ENCODE results near the gene MFN2. TPM values are rescaled to one million over a fixed set of nuclear protein-coding genes. Genes with fewer than 3 reads are reported as not detected.

MFN2 gene
- total RNA-seq, 4 donors from 2014 or later, result 72.1 to 92.8 (median 75.6) TPM

- in situ Hi-C loops (cut with MboI; ENCODE audit: low pct_ligation_motif_present in 1 of 4, low pct_unique_long_range_greater_than_20kb in 1 of 4, low sequenced_read_pairs in 3 of 4), result no loop called here
- intact Hi-C loops (cut with DNase I; ENCODE audit: low total_unique reads), result no loop called here
Measured at GRCh38 chr1:11997081-11997850, 17.0 kb downstream of the MFN2 start.

GRCh38 chr1:11998636-11999035 lies 18.4 kb downstream of the MFN2 start:
- no peak for DNase-seq
- peaks cover 0 to 88% (median 39%) of the 10 kb centered on the region in 4 donors for H3K36me3 ChIP-seq
- WGBS, 2 donors (ENCODE audit: low coverage in 1 of 2), result 92 to 100% methylated on average over 1 to 5 of the region's 5 CpGs
- no peak overlapping the region for H3K27ac ChIP-seq
- no peaks in the 10 kb centered on the region for H3K4me1 ChIP-seq
- H3K27me3 ChIP-seq, result no peaks in the 10 kb centered on the region
- TF ChIP-seq CTCF (IDR thresholded peaks at IDR 0.05) (no peak), POLR2AphosphoS5 (IDR thresholded peaks at IDR 0.05) (no peak), POLR2A (IDR thresholded peaks at IDR 0.05) (no peak), EP300 (IDR thresholded peaks at IDR 0.05; ENCODE audit: low read depth) (no peak)
- in situ Hi-C loops (cut with MboI; ENCODE audit: low pct_ligation_motif_present in 1 of 4, low pct_unique_long_range_greater_than_20kb in 1 of 4, low sequenced_read_pairs in 3 of 4) (no loop called here), intact Hi-C loops (cut with DNase I; ENCODE audit: low total_unique reads) (no loop called here)
- H3K4me3 ChIP-seq, result no peak overlapping the region
- H3K9me3 ChIP-seq, result no peaks in the 10 kb centered on the region

More at GRCh38 chr1:11997081-11997850, 17.0 kb downstream of the MFN2 start:
- Histone ChIP-seq H3K36me3 (peaks cover 0 to 91% (median 36%) of the 10 kb centered on the region in 4 donors), H3K4me1 (no peaks in the 10 kb centered on the region), H3K9me3 (no peaks in the 10 kb centered on the region), H3K27me3 (no peaks in the 10 kb centered on the region), H3K4me3 (no peak overlapping the region), H3K27ac (no peak overlapping the region)
- DNase-seq, result no peak
- TF ChIP-seq POLR2AphosphoS5 (IDR thresholded peaks at IDR 0.05) (no peak), POLR2A (IDR thresholded peaks at IDR 0.05) (no peak), CTCF (IDR thresholded peaks at IDR 0.05) (no peak), EP300 (IDR thresholded peaks at IDR 0.05; ENCODE audit: low read depth) (no peak)
- WGBS, 2 donors (ENCODE audit: low coverage in 1 of 2), result 89 to 100% methylated on average over 1 to 5 of the region's 5 CpGs

- peaks cover 0 to 88% (median 39%) of the 10 kb centered on the region in 4 donors for H3K36me3 ChIP-seq
- no peak overlapping the region for H3K27ac ChIP-seq
- DNase-seq, result no peak
- H3K4me1 ChIP-seq, result no peaks in the 10 kb centered on the region
- TF ChIP-seq CTCF (IDR thresholded peaks at IDR 0.05), result no peak
- no peak for TF ChIP-seq POLR2AphosphoS5 (IDR thresholded peaks at IDR 0.05)
- TF ChIP-seq EP300 (IDR thresholded peaks at IDR 0.05; ENCODE audit: low read depth), result no peak
- no peak for TF ChIP-seq POLR2A (IDR thresholded peaks at IDR 0.05)
- in situ Hi-C loops (cut with MboI; ENCODE audit: low pct_ligation_motif_present in 1 of 4, low pct_unique_long_range_greater_than_20kb in 1 of 4, low sequenced_read_pairs in 3 of 4) (no loop called here), intact Hi-C loops (cut with DNase I; ENCODE audit: low total_unique reads) (no loop called here)
- 95 to 100% methylated on average over 2 to 3 of the region's 3 CpGs for WGBS, 2 donors (ENCODE audit: low coverage in 1 of 2)
- H3K27me3 ChIP-seq, result no peaks in the 10 kb centered on the region
- H3K4me3 ChIP-seq, result no peak overlapping the region
- no peaks in the 10 kb centered on the region for H3K9me3 ChIP-seq
Measured at GRCh38 chr1:11999236-11999635, 19.0 kb downstream of the MFN2 start.

- Histone ChIP-seq H3K9me3 (no peaks in the 10 kb centered on the region), H3K4me3 (no peak overlapping the region), H3K4me1 (no peaks in the 10 kb centered on the region), H3K36me3 (peaks cover 0 to 89% (median 42%) of the 10 kb centered on the region in 4 donors), H3K27ac (no peak overlapping the region), H3K27me3 (no peaks in the 10 kb centered on the region)
- TF ChIP-seq POLR2A (IDR thresholded peaks at IDR 0.05), result no peak
- TF ChIP-seq CTCF (IDR thresholded peaks at IDR 0.05), result peak in 3 of 5 experiments; percentile 19 to 29 (median 27)
- 73 to 81% methylated on average over 4 to 14 of the region's 14 CpGs for WGBS, 2 donors (ENCODE audit: low coverage in 1 of 2)
- intact Hi-C loops (cut with DNase I; ENCODE audit: low total_unique reads) (no loop called here), in situ Hi-C loops (cut with MboI; ENCODE audit: low pct_ligation_motif_present in 1 of 4, low pct_unique_long_range_greater_than_20kb in 1 of 4, low sequenced_read_pairs in 3 of 4) (no loop called here)
- no peak for DNase-seq
Measured at GRCh38 chr1:12001249-12001917, 21.1 kb downstream of the MFN2 start.

All from transverse colon (tissue), 4 donors.